ENCODE results near the gene EEF1AKMT3. TPM values are rescaled to one million over a fixed set of nuclear protein-coding genes. Genes with fewer than 3 reads are reported as not detected.

EEF1AKMT3 gene
- total and polyA plus RNA-seq, 9 of the 15 experiments (the other 6 are each of a cell fraction or from before 2014, with no cell fraction given): 4.1 to 17.2 (median 7.9) TPM

DNA sequence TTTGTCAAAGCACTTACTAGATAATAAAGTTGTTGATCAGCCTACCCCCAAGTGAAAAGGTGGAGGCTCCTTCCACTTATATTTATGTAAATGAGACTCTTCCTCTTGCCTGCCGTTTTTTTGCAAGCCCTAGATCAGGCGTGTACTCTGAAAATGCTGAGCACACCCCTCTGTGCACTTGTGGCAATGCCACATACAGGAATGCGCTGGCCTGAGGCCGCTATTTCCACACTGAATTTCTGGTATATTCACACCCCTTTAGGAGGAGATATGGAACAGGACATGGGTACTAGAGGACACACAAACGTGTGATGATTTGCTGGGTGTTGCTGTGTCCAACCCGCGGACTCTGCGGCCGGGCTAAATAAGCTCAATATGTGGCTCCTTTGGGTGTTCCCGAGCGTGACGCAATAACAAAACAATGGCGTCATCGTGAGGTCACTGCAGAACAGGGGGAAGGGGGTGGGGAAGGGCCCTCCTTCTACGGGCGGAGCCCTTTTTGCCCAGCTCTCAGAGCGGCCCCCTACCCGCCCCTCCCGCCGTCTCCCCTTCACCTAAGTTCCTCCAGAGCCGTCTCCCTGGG, 28.1 kb upstream of the EEF1AKMT3 start (continued):
- peak; percentile 57; the same call in 1 of the 2 replicates for TF ChIP-seq ATF4 (CRISPR knock-in tag; IDR thresholded peaks at IDR 0.05)
- TF ChIP-seq MIER1 (IDR thresholded peaks at IDR 0.05; ENCODE audit: low read depth): no peak
- TF ChIP-seq ZBTB17 (CRISPR knock-in tag; IDR thresholded peaks at IDR 0.05): no peak
- TF ChIP-seq, protein P1, sequence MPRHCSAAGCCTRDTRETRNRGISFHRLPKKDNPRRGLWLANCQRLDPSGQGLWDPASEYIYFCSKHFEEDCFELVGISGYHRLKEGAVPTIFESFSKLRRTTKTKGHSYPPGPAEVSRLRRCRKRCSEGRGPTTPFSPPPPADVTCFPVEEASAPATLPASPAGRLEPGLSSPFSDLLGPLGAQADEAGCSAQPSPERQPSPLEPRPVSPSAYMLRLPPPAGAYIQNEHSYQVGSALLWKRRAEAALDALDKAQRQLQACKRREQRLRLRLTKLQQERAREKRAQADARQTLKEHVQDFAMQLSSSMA (CRISPR knock-in tag; IDR thresholded peaks at IDR 0.05): no peak
- no peak for TF ChIP-seq NCOA6 (IDR thresholded peaks at IDR 0.05)
- no peak for TF ChIP-seq BRF2 (IDR thresholded peaks at IDR 0.05; ENCODE audit: borderline replicate concordance, insufficient read depth, insufficient read length)
- no peak for TF ChIP-seq MAFF (IDR thresholded peaks at IDR 0.05; ENCODE audit: low read length)
- TF ChIP-seq MTA3 (IDR thresholded peaks at IDR 0.05; ENCODE audit: borderline replicate concordance): peak; percentile 99
- no peak for TF ChIP-seq SIRT6 (IDR thresholded peaks at IDR 0.05; ENCODE audit: low read depth, low read length)
- no peak for TF ChIP-seq PTRF (tag; IDR thresholded peaks at IDR 0.05)
- TF ChIP-seq POLR2A (conservative IDR thresholded peaks at IDR 0.05): no peak
- TF ChIP-seq RB1 (IDR thresholded peaks at IDR 0.05; ENCODE audit: low read depth): peak; percentile 41; the same call in 1 of the 2 replicates
- peak; percentile 46; the same call in 1 of the 2 replicates for TF ChIP-seq EP400 (IDR thresholded peaks at IDR 0.05)
- TF ChIP-seq, protein P2, sequence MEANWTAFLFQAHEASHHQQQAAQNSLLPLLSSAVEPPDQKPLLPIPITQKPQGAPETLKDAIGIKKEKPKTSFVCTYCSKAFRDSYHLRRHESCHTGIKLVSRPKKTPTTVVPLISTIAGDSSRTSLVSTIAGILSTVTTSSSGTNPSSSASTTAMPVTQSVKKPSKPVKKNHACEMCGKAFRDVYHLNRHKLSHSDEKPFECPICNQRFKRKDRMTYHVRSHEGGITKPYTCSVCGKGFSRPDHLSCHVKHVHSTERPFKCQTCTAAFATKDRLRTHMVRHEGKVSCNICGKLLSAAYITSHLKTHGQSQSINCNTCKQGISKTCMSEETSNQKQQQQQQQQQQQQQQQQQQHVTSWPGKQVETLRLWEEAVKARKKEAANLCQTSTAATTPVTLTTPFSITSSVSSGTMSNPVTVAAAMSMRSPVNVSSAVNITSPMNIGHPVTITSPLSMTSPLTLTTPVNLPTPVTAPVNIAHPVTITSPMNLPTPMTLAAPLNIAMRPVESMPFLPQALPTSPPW (CRISPR knock-in tag; IDR thresholded peaks at IDR 0.05): peak; percentile 85
- no peak for TF ChIP-seq EGR1 (conservative IDR thresholded peaks at IDR 0.05)
- TF ChIP-seq KLF6 (CRISPR knock-in tag; IDR thresholded peaks at IDR 0.05; ENCODE audit: borderline replicate concordance): no peak
- no peak for TF ChIP-seq ARID2 (IDR thresholded peaks at IDR 0.05)
- peak; percentile 93 for TF ChIP-seq KHSRP (IDR thresholded peaks at IDR 0.05)
- TF ChIP-seq IRF9 (tag; IDR thresholded peaks at IDR 0.05): peak; percentile 73; the same call in 1 of the 2 replicates
- TF ChIP-seq, protein P3, sequence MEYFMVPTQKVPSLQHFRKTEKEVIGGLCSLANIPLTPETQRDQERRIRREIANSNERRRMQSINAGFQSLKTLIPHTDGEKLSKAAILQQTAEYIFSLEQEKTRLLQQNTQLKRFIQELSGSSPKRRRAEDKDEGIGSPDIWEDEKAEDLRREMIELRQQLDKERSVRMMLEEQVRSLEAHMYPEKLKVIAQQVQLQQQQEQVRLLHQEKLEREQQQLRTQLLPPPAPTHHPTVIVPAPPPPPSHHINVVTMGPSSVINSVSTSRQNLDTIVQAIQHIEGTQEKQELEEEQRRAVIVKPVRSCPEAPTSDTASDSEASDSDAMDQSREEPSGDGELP (CRISPR knock-in tag; IDR thresholded peaks at IDR 0.05; ENCODE audit: borderline replicate concordance): no peak
- no peak for TF ChIP-seq HMG20B (CRISPR knock-in tag; IDR thresholded peaks at IDR 0.05)
- TF ChIP-seq TOE1 (IDR thresholded peaks at IDR 0.05; ENCODE audit: borderline replicate concordance): no peak
- TF ChIP-seq TOE1 (CRISPR knock-in tag; IDR thresholded peaks at IDR 0.05; ENCODE audit: borderline replicate concordance, low read depth): peak; percentile 91; the same call in 1 of the 2 replicates
- TF ChIP-seq SMC3 (conservative IDR thresholded peaks at IDR 0.05; ENCODE audit: insufficient read depth, low read depth, low read length): no peak
- no peak for TF ChIP-seq XRCC3 (IDR thresholded peaks at IDR 0.05)

Measured in K562 (cell line).